ENCODE data around the gene POP4.

GRCh38 chr19:29628661-29629385, 22.7 kb downstream of the POP4 start:
- TF ChIP-seq EZH2 (IDR thresholded peaks at IDR 0.05; ENCODE audit: borderline replicate concordance, insufficient read depth, low read length, poor library complexity, severe bottlenecking) (no peak), CTCF (IDR thresholded peaks at IDR 0.05; ENCODE audit: poor library complexity, severe bottlenecking) (no peak), EP300 (conservative IDR thresholded peaks at IDR 0.05; ENCODE audit: poor library complexity, severe bottlenecking) (no peak), POLR2AphosphoS5 (IDR thresholded peaks at IDR 0.05) (no peak), SMC3 (conservative IDR thresholded peaks at IDR 0.05; ENCODE audit: poor library complexity) (no peak), RAD21 (conservative IDR thresholded peaks at IDR 0.05) (no peak), TAF1 (IDR thresholded peaks at IDR 0.05; ENCODE audit: low read depth) (no peak)
